BJ (cell line): ENCODE results near the gene FAM168A. TPM values are rescaled to one million over a fixed set of nuclear protein-coding genes. Genes with fewer than 3 reads are reported as not detected.

ENCODE experiments used
- CTCF ChIA-PET: fragments of 350-600 bp; formaldehyde crosslinking; extraction: SDS; loops from one replicate; lab custom pipeline; 2021; ENCODE audit warnings: antibody characterized with exemption, inconsistent platforms; lab: Yijun Ruan, JAX
- POLR2A ChIA-PET: fragments of 300-600 bp; sonication (Branson Sonifier 250); formaldehyde crosslinking; extraction: SDS; loops from one replicate; lab custom pipeline; 2021; ENCODE audit warnings: antibody characterized with exemption; lab: Charles Lee
- DNase-seq: peaks from one replicate; pipeline ENCODE4 v3.0.0-alpha.2; 2011; ENCODE audit warnings: low read depth
- H3K27me3 ChIP-seq: 2 replicates; pipeline ENCODE4 v1.6.0; 2011; ENCODE audit warnings: low read length; ENCODE audit not compliant: control insufficient read depth, insufficient read depth
- H3K36me3 ChIP-seq: 2 replicates; pipeline ENCODE4 v1.5.1; 2011; ENCODE audit warnings: low read length; ENCODE audit not compliant: control insufficient read depth, insufficient read depth
- H3K4me3 ChIP-seq: 2 replicates; pipeline ENCODE4 v1.5.1; 2011; ENCODE audit warnings: low read depth, mild to moderate bottlenecking, control low read depth, low read length
- CTCF ChIP-seq: IDR thresholded peaks from 2 replicates; pipeline ENCODE4 v1.5.1; 2011; ENCODE audit warnings: low read depth, mild to moderate bottlenecking, control low read depth, inconsistent platforms, low read length, moderate library complexity; ENCODE audit not compliant: insufficient read depth
- polyA plus RNA-seq: library from polyadenylated mRNA; depleted of rRNA; stranded (reverse); fragments of >200 nt; gene quantifications from 2 replicates; pipeline ENCODE4 v1.2.3, GENCODE V29; 2011

The FAM168A gene
- polyA plus RNA-seq, 1 experiment: 19.1 TPM

DNA sequence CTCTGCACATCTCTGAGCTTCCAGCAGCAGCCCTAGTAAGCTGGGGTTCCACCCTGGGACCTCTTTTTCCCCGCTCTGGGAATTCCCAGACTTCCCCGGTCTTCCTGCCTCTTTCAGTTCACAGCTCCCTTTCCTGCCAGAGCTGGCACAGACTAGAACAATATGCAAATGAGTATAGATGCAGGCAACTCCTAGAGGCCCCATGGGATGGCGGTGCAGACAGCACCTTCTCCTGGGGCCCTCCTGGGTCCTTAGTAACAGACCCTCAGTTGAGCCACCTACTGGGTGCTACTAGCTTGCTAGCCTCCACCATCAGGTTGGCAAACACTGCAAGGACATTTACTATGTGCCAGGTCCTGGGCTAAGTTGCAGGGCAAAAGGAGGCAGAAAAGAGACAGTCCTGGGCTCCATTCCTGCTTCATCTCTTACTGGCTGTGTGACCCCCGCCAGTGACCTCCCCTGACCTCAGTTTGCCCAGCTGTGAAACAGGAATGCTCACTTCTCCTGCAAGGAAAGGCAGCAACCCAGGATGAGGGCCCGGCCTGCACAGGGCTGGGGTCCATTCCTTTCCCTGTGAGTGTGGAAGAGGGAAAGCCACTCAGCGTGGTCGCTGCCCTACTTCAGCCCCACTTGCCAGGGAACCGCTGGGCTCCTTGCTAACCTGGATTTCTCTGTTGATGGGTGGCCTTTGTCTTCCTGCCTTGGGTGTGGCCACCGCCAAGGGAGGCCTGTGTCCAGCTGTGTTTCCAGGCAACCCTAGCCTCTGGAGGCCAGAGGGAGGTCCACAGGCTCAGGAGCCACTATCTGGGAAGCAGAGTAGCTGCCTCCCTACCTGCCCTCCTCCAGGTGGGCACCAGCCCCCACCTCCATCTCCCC lies 214.4 kb downstream of the FAM168A start:
- ChIA-PET POLR2A (interaction anchor here (0.5 to 0.6 kb wide), 2 partner anchors 76 to 83 kb away, joined by 4 to 13 read pairs; no protein-coding TSS in a partner anchor), CTCF (interaction anchor here (0.7 to 2.7 kb wide), 8 partner anchors 10 to 278 kb away, joined by 3 to 15 read pairs (median 4); no protein-coding TSS in a partner anchor)
- Histone ChIP-seq H3K36me3 (no peaks in the 10 kb centered on the region), H3K27me3 (no peaks in the 10 kb centered on the region), H3K4me3 (no peak overlapping the region)
- no peak for TF ChIP-seq CTCF
- no peak for DNase-seq

GRCh38 chr11:73382747-73383146 lies 215.2 kb downstream of the FAM168A start:
- ChIA-PET CTCF (interaction anchor here (1.0 to 2.7 kb wide), 5 partner anchors 11 to 278 kb away, joined by 3 to 15 read pairs (median 5); no protein-coding TSS in a partner anchor), POLR2A (no interaction called here)
- Histone ChIP-seq H3K4me3 (no peak overlapping the region), H3K36me3 (no peaks in the 10 kb centered on the region), H3K27me3 (no peaks in the 10 kb centered on the region)
- no peak for TF ChIP-seq CTCF
- no peak for DNase-seq

- Histone ChIP-seq H3K4me3 (no peak overlapping the region), H3K27me3 (no peaks in the 10 kb centered on the region), H3K36me3 (no peaks in the 10 kb centered on the region)
- ChIA-PET CTCF (interaction anchor here (2.7 kb wide), 1 partner anchor 11 kb away, joined by 15 read pairs; no protein-coding TSS in a partner anchor), POLR2A (no interaction called here)
- TF ChIP-seq CTCF: no peak
- DNase-seq: no peak
Observed at GRCh38 chr11:73382183-73382582, 215.7 kb downstream of the FAM168A start.

- H3K27me3 ChIP-seq: no peaks in the 10 kb centered on the region
- H3K4me3 ChIP-seq: no peak overlapping the region
- no peaks in the 10 kb centered on the region for H3K36me3 ChIP-seq
- CTCF ChIA-PET: interaction anchor here (2.7 kb wide), 1 partner anchor 12 kb away, joined by 15 read pairs; no protein-coding TSS in a partner anchor
- no peak for DNase-seq
- TF ChIP-seq CTCF: no peak
- POLR2A ChIA-PET: no interaction called here
Observed at GRCh38 chr11:73381589-73381988, 216.3 kb downstream of the FAM168A start.

GRCh38 chr11:73380897-73381410 lies 217.0 kb downstream of the FAM168A start:
- Histone ChIP-seq H3K4me3 (no peak overlapping the region), H3K27me3 (no peaks in the 10 kb centered on the region), H3K36me3 (no peaks in the 10 kb centered on the region)
- POLR2A ChIA-PET: no interaction called here
- TF ChIP-seq CTCF: no peak
- no peak for DNase-seq
- CTCF ChIA-PET: interaction anchor here (2.7 kb wide), 1 partner anchor 13 kb away, joined by 15 read pairs; no protein-coding TSS in a partner anchor
